GM21381 (cell line): ENCODE data around the gene CFAP46.

Experiments
- ATAC-seq: cut with Tn5 transposase; IDR thresholded peaks from one replicate; pipeline ENCODE4 v1.9.1; 2021; ENCODE audit warnings: mild to moderate bottlenecking, moderate library complexity; ENCODE audit not compliant: unreplicated experiment

The CFAP46 gene

DNA sequence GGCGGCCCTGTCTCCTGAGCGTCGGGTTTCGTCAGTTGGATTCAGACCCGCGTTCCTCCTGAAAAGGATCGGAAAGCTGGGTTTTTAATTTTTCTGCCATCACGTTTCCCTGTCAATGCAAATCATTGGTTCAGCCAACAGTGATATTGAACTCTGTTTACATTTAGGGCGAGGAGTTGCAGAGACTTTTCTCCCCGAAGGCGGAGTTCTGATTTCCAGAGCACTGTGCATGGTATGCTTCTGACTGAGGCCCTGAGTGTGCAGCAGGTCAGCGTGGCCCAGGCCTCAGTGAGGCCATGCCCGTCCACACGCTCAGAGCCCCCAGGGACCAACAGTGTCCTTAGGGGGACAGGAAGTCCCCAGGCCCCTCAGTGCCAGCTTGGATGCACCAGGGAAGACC, 183.5 kb downstream of the CFAP46 start:
- no peak for ATAC-seq
